GM23338 (cell line): ENCODE results near the gene TSHZ2. TPM values are rescaled to one million over a fixed set of nuclear protein-coding genes. Genes with fewer than 3 reads are reported as not detected.

Experiments used
- ATAC-seq: fragments of 200-7000 bp; cut with Tn5 transposase; 3 replicates; pipeline ENCODE4 v1.9.1; 2020
- DNase-seq: peaks from one replicate; pipeline ENCODE4 v3.0.0-alpha.2; 2015; ENCODE audit warnings: low spot score
- H2AFZ ChIP-seq: fragments of 200-600 bp; sonication (generic); 2 replicates; pipeline ENCODE4 v1.8.0; 2016; ENCODE audit warnings: antibody characterized with exemption, mild to moderate bottlenecking, moderate library complexity
- H3F3A ChIP-seq: fragments of 200-600 bp; sonication (generic); replicated peaks from 2 replicates; pipeline ENCODE4 v1.8.0; 2017; ENCODE audit warnings: antibody characterized with exemption, mixed run types, low read depth
- H3K27ac ChIP-seq: fragments of 200-600 bp; sonication (generic); 2 replicates; pipeline ENCODE4 v1.6.1; 2016; ENCODE audit warnings: low read depth
- H3K27me3 ChIP-seq: fragments of 200-600 bp; sonication (generic); 2 replicates; pipeline ENCODE4 v1.8.0; 2016; ENCODE audit warnings: mild to moderate bottlenecking, mixed run types, moderate library complexity; ENCODE audit not compliant: insufficient read depth
- H3K36me3 ChIP-seq: fragments of 200-600 bp; sonication (generic); 2 replicates; pipeline ENCODE4 v1.8.0; 2016; ENCODE audit warnings: mild to moderate bottlenecking; ENCODE audit not compliant: insufficient read depth
- H3K4me1 ChIP-seq: fragments of 200-600 bp; sonication (generic); 2 replicates; pipeline ENCODE4 v1.8.0; 2016; ENCODE audit warnings: mild to moderate bottlenecking, moderate library complexity; ENCODE audit not compliant: insufficient read depth
- H3K4me2 ChIP-seq: fragments of 200-600 bp; sonication (generic); 2 replicates; pipeline ENCODE4 v1.7.1; 2017; ENCODE audit warnings: mixed run types
- H3K4me3 ChIP-seq: fragments of 200-600 bp; sonication (generic); 2 replicates; pipeline ENCODE4 v1.6.1; 2016; ENCODE audit warnings: mixed run types
- H3K79me2 ChIP-seq: fragments of 200-600 bp; sonication (generic); replicated peaks from 2 replicates; pipeline ENCODE4 v1.8.0; 2017; ENCODE audit warnings: mild to moderate bottlenecking; ENCODE audit not compliant: insufficient read depth
- H3K9me2 ChIP-seq: fragments of 200-600 bp; sonication (generic); 2 replicates; pipeline ENCODE4 v1.8.0; 2017; ENCODE audit not compliant: insufficient read depth
- H4K20me1 ChIP-seq: fragments of 200-600 bp; sonication (generic); replicated peaks from 2 replicates; pipeline ENCODE4 v1.8.0; 2017; ENCODE audit warnings: mild to moderate bottlenecking; ENCODE audit not compliant: insufficient read depth
- H3K27ac Mint-ChIP-seq: 2 replicates; pipeline ENCODE4 v1.8.0; 2020; ENCODE audit warnings: inconsistent platforms, mild to moderate bottlenecking, moderate library complexity, mixed read lengths
- H3K27me3 Mint-ChIP-seq: 3 replicates; pipeline ENCODE4 v1.8.0; 2022; ENCODE audit warnings: low read depth, mild to moderate bottlenecking, moderate library complexity, mixed read lengths, inconsistent platforms; ENCODE audit not compliant: insufficient read depth, poor library complexity
- H3K36me3 Mint-ChIP-seq: 3 replicates; pipeline ENCODE4 v1.8.0; 2021; ENCODE audit warnings: low read depth, mild to moderate bottlenecking, inconsistent platforms, moderate library complexity, mixed read lengths
- H3K4me1 Mint-ChIP-seq: 3 replicates; pipeline ENCODE4 v1.8.0; 2020; ENCODE audit warnings: mild to moderate bottlenecking, inconsistent platforms, mixed read lengths
- H3K4me3 Mint-ChIP-seq: 3 replicates; pipeline ENCODE4 v1.8.0; 2021; ENCODE audit warnings: moderate library complexity, mild to moderate bottlenecking, inconsistent platforms, mixed read lengths
- H3K9me3 Mint-ChIP-seq: 3 replicates; pipeline ENCODE4 v1.8.0; 2020; ENCODE audit warnings: moderate library complexity, mild to moderate bottlenecking, inconsistent platforms, mixed read lengths
- CREB1 ChIP-seq: fragments of 250-450 bp; sonication (Bioruptor Pico); IDR thresholded peaks from 2 replicates; pipeline ENCODE4 v1.5.0; 2020; ENCODE audit warnings: low read depth, mild to moderate bottlenecking, moderate library complexity
- EZH2 ChIP-seq: fragments of 200-600 bp; sonication (generic); IDR thresholded peaks from one replicate; pipeline ENCODE4 v1.8.0; 2017; ENCODE audit warnings: antibody characterized with exemption, mild to moderate bottlenecking, low read depth; ENCODE audit not compliant: unreplicated experiment
- EZH2phosphoT487 ChIP-seq: fragments of 200-600 bp; sonication (generic); IDR thresholded peaks from one replicate; pipeline ENCODE4 v1.8.1; 2018; ENCODE audit warnings: antibody characterized with exemption; ENCODE audit not compliant: unreplicated experiment
- JUNB ChIP-seq: IDR thresholded peaks from one replicate; pipeline ENCODE4 v1.6.1; 2016; ENCODE audit warnings: antibody characterized with exemption; ENCODE audit not compliant: unreplicated experiment
- NANOG ChIP-seq: IDR thresholded peaks from 2 replicates; pipeline ENCODE4 v1.6.1; 2016; ENCODE audit warnings: antibody characterized with exemption, borderline replicate concordance
- POLR2AphosphoS5 ChIP-seq: IDR thresholded peaks from 2 replicates; pipeline ENCODE4 v1.6.1; 2016; ENCODE audit warnings: antibody characterized with exemption, low read depth
- STAT1 ChIP-seq: IDR thresholded peaks from one replicate; pipeline ENCODE4 v1.6.1; 2016; ENCODE audit warnings: antibody characterized with exemption; ENCODE audit not compliant: unreplicated experiment
- ZNF114 ChIP-seq: fragments of 250-450 bp; sonication (Bioruptor Pico); IDR thresholded peaks from 2 replicates; pipeline ENCODE4 v1.5.0; 2020; ENCODE audit warnings: mild to moderate bottlenecking, moderate library complexity
- ZNF331 ChIP-seq: fragments of 250-450 bp; sonication (Bioruptor Pico); IDR thresholded peaks from 2 replicates; pipeline ENCODE4 v1.5.0; 2020; ENCODE audit warnings: low read depth, mild to moderate bottlenecking, moderate library complexity
- polyA plus RNA-seq: library from polyadenylated mRNA; unstranded; fragments of >200 nt; fragmentation: Nextera tagmentation; extraction: Ambion mirVana; gene quantifications from 2 replicates; pipeline ENCODE4 v1.2.1, GENCODE V29; 2016
- total RNA-seq: library from RNA; depleted of rRNA; stranded (reverse); fragments of >200 nt; shearing (Covaris generic); gene quantifications from 2 replicates; pipeline ENCODE4 v1.2.3, GENCODE V29; 2014
- TF ChIP-seq, protein P1 (sequence below): fragments of 250-450 bp; sonication (Bioruptor Pico); IDR thresholded peaks from 2 replicates; pipeline ENCODE4 v1.5.0; 2020; ENCODE audit warnings: mild to moderate bottlenecking, moderate library complexity
- TF ChIP-seq, protein P2 (sequence below): IDR thresholded peaks from one replicate; pipeline ENCODE4 v1.6.1; 2018; ENCODE audit warnings: antibody characterized with exemption; ENCODE audit not compliant: unreplicated experiment
- TF ChIP-seq, protein P3 (sequence below): IDR thresholded peaks from 2 replicates; pipeline ENCODE4 v1.6.1; 2016; ENCODE audit warnings: antibody characterized with exemption

TSHZ2 gene
- total and polyA plus RNA-seq, 2 experiments from 2014 or later = 0.49 to 1.3 TPM

DNA sequence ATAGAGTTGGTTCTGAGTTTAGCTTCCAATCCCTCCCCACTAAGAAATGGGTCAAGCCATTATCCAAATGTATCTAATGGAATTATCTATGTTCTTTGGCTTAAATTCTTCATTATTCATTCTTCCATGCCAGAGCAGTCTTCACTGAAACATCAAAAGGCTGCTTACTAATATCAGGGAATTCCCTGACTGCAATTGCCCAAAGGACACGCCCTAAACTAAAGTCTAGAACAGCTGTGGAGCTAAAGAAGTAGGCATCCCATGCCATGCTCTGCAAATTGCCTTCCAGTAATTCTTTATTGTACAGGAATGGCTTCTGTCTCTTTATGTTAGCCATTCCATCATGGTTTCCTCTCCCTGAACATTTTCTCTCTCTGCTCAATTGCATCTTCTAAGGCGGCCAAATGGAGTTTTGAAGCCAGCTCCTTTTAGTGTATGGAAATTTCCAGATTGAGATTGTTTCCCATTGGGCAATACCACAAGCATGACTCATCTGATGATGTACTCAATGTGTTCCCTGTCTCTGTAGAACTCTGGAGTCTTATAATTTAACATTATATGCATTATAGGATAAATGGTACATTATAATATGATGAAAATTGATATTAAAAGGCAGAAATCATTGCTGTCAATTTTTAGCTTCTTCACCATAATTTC is 28.8 kb upstream of the TSHZ2 start:
- H2AFZ ChIP-seq = no peak overlapping the region

More for the DNA sequence above, 28.8 kb upstream of the TSHZ2 start:
- no peak for TF ChIP-seq POLR2AphosphoS5
- no peak for TF ChIP-seq CREB1
- TF ChIP-seq, protein P1, sequence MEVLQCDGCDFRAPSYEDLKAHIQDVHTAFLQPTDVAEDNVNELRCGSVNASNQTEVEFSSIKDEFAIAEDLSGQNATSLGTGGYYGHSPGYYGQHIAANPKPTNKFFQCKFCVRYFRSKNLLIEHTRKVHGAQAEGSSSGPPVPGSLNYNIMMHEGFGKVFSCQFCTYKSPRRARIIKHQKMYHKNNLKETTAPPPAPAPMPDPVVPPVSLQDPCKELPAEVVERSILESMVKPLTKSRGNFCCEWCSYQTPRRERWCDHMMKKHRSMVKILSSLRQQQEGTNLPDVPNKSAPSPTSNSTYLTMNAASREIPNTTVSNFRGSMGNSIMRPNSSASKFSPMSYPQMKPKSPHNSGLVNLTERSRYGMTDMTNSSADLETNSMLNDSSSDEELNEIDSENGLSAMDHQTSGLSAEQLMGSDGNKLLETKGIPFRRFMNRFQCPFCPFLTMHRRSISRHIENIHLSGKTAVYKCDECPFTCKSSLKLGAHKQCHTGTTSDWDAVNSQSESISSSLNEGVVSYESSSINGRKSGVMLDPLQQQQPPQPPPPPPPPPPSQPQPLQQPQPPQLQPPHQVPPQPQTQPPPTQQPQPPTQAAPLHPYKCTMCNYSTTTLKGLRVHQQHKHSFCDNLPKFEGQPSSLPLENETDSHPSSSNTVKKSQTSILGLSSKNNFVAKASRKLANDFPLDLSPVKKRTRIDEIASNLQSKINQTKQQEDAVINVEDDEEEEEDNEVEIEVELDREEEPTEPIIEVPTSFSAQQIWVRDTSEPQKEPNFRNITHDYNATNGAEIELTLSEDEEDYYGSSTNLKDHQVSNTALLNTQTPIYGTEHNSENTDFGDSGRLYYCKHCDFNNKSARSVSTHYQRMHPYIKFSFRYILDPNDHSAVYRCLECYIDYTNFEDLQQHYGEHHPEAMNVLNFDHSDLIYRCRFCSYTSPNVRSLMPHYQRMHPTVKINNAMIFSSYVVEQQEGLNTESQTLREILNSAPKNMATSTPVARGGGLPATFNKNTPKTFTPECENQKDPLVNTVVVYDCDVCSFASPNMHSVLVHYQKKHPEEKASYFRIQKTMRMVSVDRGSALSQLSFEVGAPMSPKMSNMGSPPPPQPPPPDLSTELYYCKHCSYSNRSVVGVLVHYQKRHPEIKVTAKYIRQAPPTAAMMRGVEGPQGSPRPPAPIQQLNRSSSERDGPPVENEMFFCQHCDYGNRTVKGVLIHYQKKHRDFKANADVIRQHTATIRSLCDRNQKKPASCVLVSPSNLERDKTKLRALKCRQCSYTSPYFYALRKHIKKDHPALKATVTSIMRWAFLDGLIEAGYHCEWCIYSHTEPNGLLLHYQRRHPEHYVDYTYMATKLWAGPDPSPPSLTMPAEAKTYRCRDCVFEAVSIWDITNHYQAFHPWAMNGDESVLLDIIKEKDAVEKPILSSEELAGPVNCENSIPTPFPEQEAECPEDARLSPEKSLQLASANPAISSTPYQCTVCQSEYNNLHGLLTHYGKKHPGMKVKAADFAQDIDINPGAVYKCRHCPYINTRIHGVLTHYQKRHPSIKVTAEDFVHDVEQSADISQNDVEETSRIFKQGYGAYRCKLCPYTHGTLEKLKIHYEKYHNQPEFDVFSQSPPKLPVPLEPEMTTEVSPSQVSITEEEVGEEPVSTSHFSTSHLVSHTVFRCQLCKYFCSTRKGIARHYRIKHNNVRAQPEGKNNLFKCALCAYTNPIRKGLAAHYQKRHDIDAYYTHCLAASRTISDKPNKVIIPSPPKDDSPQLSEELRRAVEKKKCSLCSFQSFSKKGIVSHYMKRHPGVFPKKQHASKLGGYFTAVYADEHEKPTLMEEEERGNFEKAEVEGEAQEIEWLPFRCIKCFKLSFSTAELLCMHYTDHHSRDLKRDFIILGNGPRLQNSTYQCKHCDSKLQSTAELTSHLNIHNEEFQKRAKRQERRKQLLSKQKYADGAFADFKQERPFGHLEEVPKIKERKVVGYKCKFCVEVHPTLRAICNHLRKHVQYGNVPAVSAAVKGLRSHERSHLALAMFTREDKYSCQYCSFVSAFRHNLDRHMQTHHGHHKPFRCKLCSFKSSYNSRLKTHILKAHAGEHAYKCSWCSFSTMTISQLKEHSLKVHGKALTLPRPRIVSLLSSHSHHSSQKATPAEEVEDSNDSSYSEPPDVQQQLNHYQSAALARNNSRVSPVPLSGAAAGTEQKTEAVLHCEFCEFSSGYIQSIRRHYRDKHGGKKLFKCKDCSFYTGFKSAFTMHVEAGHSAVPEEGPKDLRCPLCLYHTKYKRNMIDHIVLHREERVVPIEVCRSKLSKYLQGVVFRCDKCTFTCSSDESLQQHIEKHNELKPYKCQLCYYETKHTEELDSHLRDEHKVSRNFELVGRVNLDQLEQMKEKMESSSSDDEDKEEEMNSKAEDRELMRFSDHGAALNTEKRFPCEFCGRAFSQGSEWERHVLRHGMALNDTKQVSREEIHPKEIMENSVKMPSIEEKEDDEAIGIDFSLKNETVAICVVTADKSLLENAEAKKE (CRISPR knock-in tag) = no peak
- no peak for TF ChIP-seq JUNB
- no peak for TF ChIP-seq EZH2phosphoT487
- TF ChIP-seq ZNF331 (CRISPR knock-in tag) = no peak
- TF ChIP-seq EZH2 = no peak
- TF ChIP-seq, protein P2, sequence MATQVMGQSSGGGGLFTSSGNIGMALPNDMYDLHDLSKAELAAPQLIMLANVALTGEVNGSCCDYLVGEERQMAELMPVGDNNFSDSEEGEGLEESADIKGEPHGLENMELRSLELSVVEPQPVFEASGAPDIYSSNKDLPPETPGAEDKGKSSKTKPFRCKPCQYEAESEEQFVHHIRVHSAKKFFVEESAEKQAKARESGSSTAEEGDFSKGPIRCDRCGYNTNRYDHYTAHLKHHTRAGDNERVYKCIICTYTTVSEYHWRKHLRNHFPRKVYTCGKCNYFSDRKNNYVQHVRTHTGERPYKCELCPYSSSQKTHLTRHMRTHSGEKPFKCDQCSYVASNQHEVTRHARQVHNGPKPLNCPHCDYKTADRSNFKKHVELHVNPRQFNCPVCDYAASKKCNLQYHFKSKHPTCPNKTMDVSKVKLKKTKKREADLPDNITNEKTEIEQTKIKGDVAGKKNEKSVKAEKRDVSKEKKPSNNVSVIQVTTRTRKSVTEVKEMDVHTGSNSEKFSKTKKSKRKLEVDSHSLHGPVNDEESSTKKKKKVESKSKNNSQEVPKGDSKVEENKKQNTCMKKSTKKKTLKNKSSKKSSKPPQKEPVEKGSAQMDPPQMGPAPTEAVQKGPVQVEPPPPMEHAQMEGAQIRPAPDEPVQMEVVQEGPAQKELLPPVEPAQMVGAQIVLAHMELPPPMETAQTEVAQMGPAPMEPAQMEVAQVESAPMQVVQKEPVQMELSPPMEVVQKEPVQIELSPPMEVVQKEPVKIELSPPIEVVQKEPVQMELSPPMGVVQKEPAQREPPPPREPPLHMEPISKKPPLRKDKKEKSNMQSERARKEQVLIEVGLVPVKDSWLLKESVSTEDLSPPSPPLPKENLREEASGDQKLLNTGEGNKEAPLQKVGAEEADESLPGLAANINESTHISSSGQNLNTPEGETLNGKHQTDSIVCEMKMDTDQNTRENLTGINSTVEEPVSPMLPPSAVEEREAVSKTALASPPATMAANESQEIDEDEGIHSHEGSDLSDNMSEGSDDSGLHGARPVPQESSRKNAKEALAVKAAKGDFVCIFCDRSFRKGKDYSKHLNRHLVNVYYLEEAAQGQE = no peak
- TF ChIP-seq, protein P3, sequence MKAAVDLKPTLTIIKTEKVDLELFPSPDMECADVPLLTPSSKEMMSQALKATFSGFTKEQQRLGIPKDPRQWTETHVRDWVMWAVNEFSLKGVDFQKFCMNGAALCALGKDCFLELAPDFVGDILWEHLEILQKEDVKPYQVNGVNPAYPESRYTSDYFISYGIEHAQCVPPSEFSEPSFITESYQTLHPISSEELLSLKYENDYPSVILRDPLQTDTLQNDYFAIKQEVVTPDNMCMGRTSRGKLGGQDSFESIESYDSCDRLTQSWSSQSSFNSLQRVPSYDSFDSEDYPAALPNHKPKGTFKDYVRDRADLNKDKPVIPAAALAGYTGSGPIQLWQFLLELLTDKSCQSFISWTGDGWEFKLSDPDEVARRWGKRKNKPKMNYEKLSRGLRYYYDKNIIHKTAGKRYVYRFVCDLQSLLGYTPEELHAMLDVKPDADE = no peak
- TF ChIP-seq STAT1 = no peak
- TF ChIP-seq ZNF114 = no peak
- TF ChIP-seq NANOG = no peak
- Mint-ChIP-seq H3K27ac (no peak overlapping the region), H3K4me3 (no peak overlapping the region), H3K36me3 (no peaks in the 10 kb centered on the region), H3K9me3 (no peaks in the 10 kb centered on the region), H3K4me1 (no peaks in the 10 kb centered on the region), H3K27me3 (no peaks in the 10 kb centered on the region)
- Histone ChIP-seq H3K4me2 (no peak overlapping the region), H3K9me2 (peaks cover 9% of the 10 kb centered on the region), H3K27ac (no peak overlapping the region), H4K20me1 (no peaks in the 10 kb centered on the region), H3K4me1 (no peaks in the 10 kb centered on the region), H3F3A (no peaks in the 10 kb centered on the region), H3K36me3 (no peaks in the 10 kb centered on the region), H3K4me3 (no peak overlapping the region), H3K79me2 (no peaks in the 10 kb centered on the region), H3K27me3 (no peaks in the 10 kb centered on the region)
- no peak for ATAC-seq
- no peak for DNase-seq
